Erythroblast (primary cell): Measurements from ENCODE around the gene SIGLEC7.

Source experiments
- GATA1 ChIP-seq: IDR thresholded peaks from 2 replicates; pipeline ENCODE4 v1.6.1; 2011; ENCODE audit warnings: low read depth, mild to moderate bottlenecking, control low read depth, low read length, moderate library complexity
- POLR2A ChIP-seq: IDR thresholded peaks from 2 replicates; pipeline ENCODE4 v1.6.1; 2011; ENCODE audit warnings: mild to moderate bottlenecking, low read length

- no peak for TF ChIP-seq POLR2A
- no peak for TF ChIP-seq GATA1
Measured at GRCh38 chr19:51136851-51137551, 5.1 kb upstream of the SIGLEC7 start.
